ENCODE data around the gene FANK1.
A peak's percentile ranks its signal among the peaks of the same experiment; 100 is the strongest.

FANK1 gene

GRCh38 chr10:126016882-126017281 lies 120.5 kb downstream of the FANK1 start:
- Histone ChIP-seq H3K9me3 (ENCODE audit: insufficient read depth, low read depth, low read length) (no peaks in the 10 kb centered on the region), H3K9ac (ENCODE audit: low read length) (no peak overlapping the region), H2AK5ac (ENCODE audit: low read length) (no peak overlapping the region), H2AFZ (ENCODE audit: insufficient read depth, low read length, poor library complexity) (no peak overlapping the region), H3K79me2 (ENCODE audit: control insufficient read depth, insufficient read depth, low read length, poor library complexity) (no peaks in the 10 kb centered on the region), H3K27me3 (ENCODE audit: insufficient read depth, low read length) (no peaks in the 10 kb centered on the region), H3K4me2 (ENCODE audit: low read length) (no peak overlapping the region), H3K4me1 (ENCODE audit: control insufficient read depth in 1 of 2, insufficient read depth in 2 of 2, low read length in 2 of 2) (peaks cover 0 to 8% of the 10 kb centered on the region in 2 experiments), H2BK12ac (ENCODE audit: low read length) (no peak overlapping the region), H3K14ac (ENCODE audit: low read length) (no peak overlapping the region), H4K91ac (ENCODE audit: low read depth, low read length) (no peak overlapping the region), H4K8ac (ENCODE audit: low read depth, low read length) (no peak overlapping the region), H3K27ac (ENCODE audit: low read depth, low read length) (no peak overlapping the region), H2BK5ac (ENCODE audit: low read depth, low read length, poor library complexity) (no peak overlapping the region), H3K36me3 (ENCODE audit: control insufficient read depth in 1 of 2, insufficient read depth in 2 of 2, low read length in 2 of 2) (no peaks in the 10 kb centered on the region), H2BK120ac (ENCODE audit: insufficient read depth, low read length, poor library complexity) (no peak overlapping the region), H3K4me3 (ENCODE audit: low read depth, low read length) (no peak overlapping the region), H3K79me1 (ENCODE audit: low read length) (no peaks in the 10 kb centered on the region), H4K12ac (ENCODE audit: low read depth, low read length) (no peak overlapping the region), H3K23ac (ENCODE audit: low read length) (no peak overlapping the region), H3K18ac (ENCODE audit: low read length) (no peak overlapping the region), H3K4ac (ENCODE audit: low read depth, low read length) (no peak overlapping the region)
- no CpG with 5 or more reads among the region's 3 CpGs for WGBS (ENCODE audit: extremely low coverage, insufficient coverage, insufficient read length)
- DNase-seq, result no peak

- Histone ChIP-seq H3K4me2 (ENCODE audit: low read length) (no peak overlapping the region), H3K14ac (ENCODE audit: low read length) (no peak overlapping the region), H3K4ac (ENCODE audit: low read depth, low read length) (no peak overlapping the region), H3K23ac (ENCODE audit: low read length) (no peak overlapping the region), H4K8ac (ENCODE audit: low read depth, low read length) (no peak overlapping the region), H3K9ac (ENCODE audit: low read length) (no peak overlapping the region), H2BK12ac (ENCODE audit: low read length) (no peak overlapping the region), H4K91ac (ENCODE audit: low read depth, low read length) (no peak overlapping the region), H3K79me1 (ENCODE audit: low read length) (no peaks in the 10 kb centered on the region), H3K79me2 (ENCODE audit: control insufficient read depth, insufficient read depth, low read length, poor library complexity) (no peaks in the 10 kb centered on the region), H3K27ac (ENCODE audit: low read depth, low read length) (no peak overlapping the region), H3K9me3 (ENCODE audit: insufficient read depth, low read depth, low read length) (peaks cover 3% of the 10 kb centered on the region), H3K27me3 (ENCODE audit: insufficient read depth, low read length) (no peaks in the 10 kb centered on the region), H3K18ac (ENCODE audit: low read length) (no peak overlapping the region), H4K12ac (ENCODE audit: low read depth, low read length) (no peak overlapping the region), H3K4me3 (ENCODE audit: low read depth, low read length) (no peak overlapping the region), H2BK120ac (ENCODE audit: insufficient read depth, low read length, poor library complexity) (no peak overlapping the region), H2AK5ac (ENCODE audit: low read length) (no peak overlapping the region), H2AFZ (ENCODE audit: insufficient read depth, low read length, poor library complexity) (no peak overlapping the region), H3K36me3 (ENCODE audit: control insufficient read depth in 1 of 2, insufficient read depth in 2 of 2, low read length in 2 of 2) (peaks cover 0 to 3% of the 10 kb centered on the region in 2 experiments), H3K4me1 (ENCODE audit: control insufficient read depth in 1 of 2, insufficient read depth in 2 of 2, low read length in 2 of 2) (peaks cover 0 to 8% of the 10 kb centered on the region in 2 experiments), H2BK5ac (ENCODE audit: low read depth, low read length, poor library complexity) (no peak overlapping the region)
- DNase-seq, result no peak
- no CpG with 5 or more reads among the region's 2 CpGs for WGBS (ENCODE audit: extremely low coverage, insufficient coverage, insufficient read length)
Measured at GRCh38 chr10:126017961-126018560, 121.7 kb downstream of the FANK1 start.

GRCh38 chr10:126021833-126022500 lies 125.6 kb downstream of the FANK1 start:
- no peak overlapping the region for H2AK5ac ChIP-seq (ENCODE audit: low read length)
- H3K4me2 ChIP-seq (ENCODE audit: low read length), result no peak overlapping the region
- H3K18ac ChIP-seq (ENCODE audit: low read length), result no peak overlapping the region
- H4K91ac ChIP-seq (ENCODE audit: low read depth, low read length), result no peak overlapping the region
- WGBS (ENCODE audit: extremely low coverage, insufficient coverage, insufficient read length), result no CpG with 5 or more reads among the region's 5 CpGs
- no peak overlapping the region for H2AFZ ChIP-seq (ENCODE audit: insufficient read depth, low read length, poor library complexity)
- H4K8ac ChIP-seq (ENCODE audit: low read depth, low read length), result no peak overlapping the region
- H2BK12ac ChIP-seq (ENCODE audit: low read length), result no peak overlapping the region
- peak overlapping the region; percentile 9 for H3K9ac ChIP-seq (ENCODE audit: low read length)
- no peak for DNase-seq
- H3K79me1 ChIP-seq (ENCODE audit: low read length), result no peaks in the 10 kb centered on the region
- H4K12ac ChIP-seq (ENCODE audit: low read depth, low read length), result no peak overlapping the region
- no peak overlapping the region for H3K27ac ChIP-seq (ENCODE audit: low read depth, low read length)
- H2BK120ac ChIP-seq (ENCODE audit: insufficient read depth, low read length, poor library complexity), result no peak overlapping the region
- H3K27me3 ChIP-seq (ENCODE audit: insufficient read depth, low read length), result no peaks in the 10 kb centered on the region
- H3K9me3 ChIP-seq (ENCODE audit: insufficient read depth, low read depth, low read length), result peaks cover 3% of the 10 kb centered on the region
- no peaks in the 10 kb centered on the region for H3K4me1 ChIP-seq (ENCODE audit: control insufficient read depth in 1 of 2, insufficient read depth in 2 of 2, low read length in 2 of 2)
- peak overlapping the region; percentile 44 for H3K4me3 ChIP-seq (ENCODE audit: low read depth, low read length)
- H3K23ac ChIP-seq (ENCODE audit: low read length), result peak overlapping the region; percentile 2
- no peak overlapping the region for H2BK5ac ChIP-seq (ENCODE audit: low read depth, low read length, poor library complexity)
- H3K79me2 ChIP-seq (ENCODE audit: control insufficient read depth, insufficient read depth, low read length, poor library complexity), result no peaks in the 10 kb centered on the region
- no peak overlapping the region for H3K4ac ChIP-seq (ENCODE audit: low read depth, low read length)
- H3K36me3 ChIP-seq (ENCODE audit: control insufficient read depth in 1 of 2, insufficient read depth in 2 of 2, low read length in 2 of 2), result peaks cover 2 to 3% of the 10 kb centered on the region in 2 experiments
- H3K14ac ChIP-seq (ENCODE audit: low read length), result no peak overlapping the region

GRCh38 chr10:126022841-126023240 lies 126.5 kb downstream of the FANK1 start:
- no peaks in the 10 kb centered on the region for H3K4me1 ChIP-seq (ENCODE audit: control insufficient read depth in 1 of 2, insufficient read depth in 2 of 2, low read length in 2 of 2)
- no peak overlapping the region for H3K4me3 ChIP-seq (ENCODE audit: low read depth, low read length)
- no peak overlapping the region for H4K12ac ChIP-seq (ENCODE audit: low read depth, low read length)
- no peak overlapping the region for H2AFZ ChIP-seq (ENCODE audit: insufficient read depth, low read length, poor library complexity)
- H4K8ac ChIP-seq (ENCODE audit: low read depth, low read length), result no peak overlapping the region
- DNase-seq, result peak; percentile 64 to 87
- no peak overlapping the region for H3K4me2 ChIP-seq (ENCODE audit: low read length)
- no peak overlapping the region for H3K23ac ChIP-seq (ENCODE audit: low read length)
- H4K91ac ChIP-seq (ENCODE audit: low read depth, low read length), result no peak overlapping the region
- H3K4ac ChIP-seq (ENCODE audit: low read depth, low read length), result no peak overlapping the region
- no peak overlapping the region for H2BK12ac ChIP-seq (ENCODE audit: low read length)
- H3K18ac ChIP-seq (ENCODE audit: low read length), result no peak overlapping the region
- H3K27me3 ChIP-seq (ENCODE audit: insufficient read depth, low read length), result no peaks in the 10 kb centered on the region
- no peaks in the 10 kb centered on the region for H3K79me2 ChIP-seq (ENCODE audit: control insufficient read depth, insufficient read depth, low read length, poor library complexity)
- H3K9me3 ChIP-seq (ENCODE audit: insufficient read depth, low read depth, low read length), result peaks cover 3% of the 10 kb centered on the region
- WGBS (ENCODE audit: extremely low coverage, insufficient coverage, insufficient read length), result no CpG with 5 or more reads among the region's 5 CpGs
- no peak overlapping the region for H2BK5ac ChIP-seq (ENCODE audit: low read depth, low read length, poor library complexity)
- no peaks in the 10 kb centered on the region for H3K79me1 ChIP-seq (ENCODE audit: low read length)
- H3K27ac ChIP-seq (ENCODE audit: low read depth, low read length), result no peak overlapping the region
- peaks cover 2 to 3% of the 10 kb centered on the region in 2 experiments for H3K36me3 ChIP-seq (ENCODE audit: control insufficient read depth in 1 of 2, insufficient read depth in 2 of 2, low read length in 2 of 2)
- no peak overlapping the region for H2BK120ac ChIP-seq (ENCODE audit: insufficient read depth, low read length, poor library complexity)
- no peak overlapping the region for H2AK5ac ChIP-seq (ENCODE audit: low read length)
- H3K9ac ChIP-seq (ENCODE audit: low read length), result no peak overlapping the region
- H3K14ac ChIP-seq (ENCODE audit: low read length), result no peak overlapping the region

Data from trophoblast cell (in vitro differentiated cells and primary cell).